Vagina (tissue), 2 donors: ENCODE data around the gene TNS3.

ENCODE experiments used
- POLR2A ChIP-seq, 2 donors: fragments of 450-650 bp; IDR thresholded peaks; one replicate each; pipeline ENCODE4 v1.6.1; 2017; ENCODE audit warnings: antibody characterized with exemption in 2 of 2, mild to moderate bottlenecking in 2 of 2, moderate library complexity in 2 of 2
- POLR2AphosphoS5 ChIP-seq, 2 donors: sonication (generic); formaldehyde crosslinking; IDR thresholded peaks; one replicate each; pipeline ENCODE4 v1.9.0; 2017; ENCODE audit warnings: antibody characterized with exemption in 2 of 2, mild to moderate bottlenecking in 2 of 2, low read depth in 1 of 2; ENCODE audit not compliant: insufficient read depth in 1 of 2
- TF ChIP-seq, protein P1 (sequence below), 3 experiments: fragments of 450-650 bp in 2 of 3; fragments of 200-600 bp in 1 of 3; sonication (generic) in 1 of 3; IDR thresholded peaks; one replicate each; pipeline ENCODE4 v1.5.1; 2017 to 2019; ENCODE audit warnings: antibody characterized with exemption in 3 of 3, mild to moderate bottlenecking in 2 of 3, moderate library complexity in 2 of 3

DNA sequence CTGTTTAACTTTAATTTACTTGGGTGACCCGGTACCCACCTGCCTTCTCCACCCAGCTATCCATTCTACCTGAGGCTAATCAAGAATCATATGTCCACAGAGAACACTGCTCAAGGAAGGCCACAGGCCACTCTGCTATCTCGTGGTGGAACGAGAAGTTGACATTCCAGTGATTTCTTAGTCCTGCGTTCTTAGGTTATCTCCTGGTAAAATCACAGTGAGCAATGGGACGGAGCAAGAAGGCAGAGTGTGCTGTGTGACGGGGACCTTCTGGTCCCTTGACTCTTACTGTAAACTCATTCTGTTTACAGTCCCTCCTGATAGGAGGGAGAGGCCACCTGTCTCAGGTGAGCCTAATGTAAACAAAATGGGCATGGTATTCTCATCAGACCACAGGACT lies 256.6 kb downstream of the TNS3 start:
- TF ChIP-seq, protein P1, sequence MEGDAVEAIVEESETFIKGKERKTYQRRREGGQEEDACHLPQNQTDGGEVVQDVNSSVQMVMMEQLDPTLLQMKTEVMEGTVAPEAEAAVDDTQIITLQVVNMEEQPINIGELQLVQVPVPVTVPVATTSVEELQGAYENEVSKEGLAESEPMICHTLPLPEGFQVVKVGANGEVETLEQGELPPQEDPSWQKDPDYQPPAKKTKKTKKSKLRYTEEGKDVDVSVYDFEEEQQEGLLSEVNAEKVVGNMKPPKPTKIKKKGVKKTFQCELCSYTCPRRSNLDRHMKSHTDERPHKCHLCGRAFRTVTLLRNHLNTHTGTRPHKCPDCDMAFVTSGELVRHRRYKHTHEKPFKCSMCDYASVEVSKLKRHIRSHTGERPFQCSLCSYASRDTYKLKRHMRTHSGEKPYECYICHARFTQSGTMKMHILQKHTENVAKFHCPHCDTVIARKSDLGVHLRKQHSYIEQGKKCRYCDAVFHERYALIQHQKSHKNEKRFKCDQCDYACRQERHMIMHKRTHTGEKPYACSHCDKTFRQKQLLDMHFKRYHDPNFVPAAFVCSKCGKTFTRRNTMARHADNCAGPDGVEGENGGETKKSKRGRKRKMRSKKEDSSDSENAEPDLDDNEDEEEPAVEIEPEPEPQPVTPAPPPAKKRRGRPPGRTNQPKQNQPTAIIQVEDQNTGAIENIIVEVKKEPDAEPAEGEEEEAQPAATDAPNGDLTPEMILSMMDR (IDR thresholded peaks at IDR 0.05) = no peak
- TF ChIP-seq POLR2A (IDR thresholded peaks at IDR 0.05) = no peak
- no peak for TF ChIP-seq POLR2AphosphoS5 (IDR thresholded peaks at IDR 0.05; ENCODE audit: insufficient read depth in 1 of 2, low read depth in 1 of 2)
